DND-41 (cell line): Measurements from ENCODE around the gene STARD9.

Source experiments
- CTCF ChIP-seq: IDR thresholded peaks from 2 replicates; pipeline ENCODE4 v1.5.1; 2012; ENCODE audit warnings: borderline replicate concordance, low read length, moderate library complexity, mild to moderate bottlenecking; ENCODE audit not compliant: poor library complexity, severe bottlenecking; ENCODE audit errors: extremely low read depth
- EZH2 ChIP-seq: IDR thresholded peaks from 3 replicates; pipeline ENCODE4 v1.6.1; 2012; ENCODE audit warnings: borderline replicate concordance, low read depth, mild to moderate bottlenecking, moderate library complexity, low read length, inconsistent platforms; ENCODE audit not compliant: severe bottlenecking

DNA sequence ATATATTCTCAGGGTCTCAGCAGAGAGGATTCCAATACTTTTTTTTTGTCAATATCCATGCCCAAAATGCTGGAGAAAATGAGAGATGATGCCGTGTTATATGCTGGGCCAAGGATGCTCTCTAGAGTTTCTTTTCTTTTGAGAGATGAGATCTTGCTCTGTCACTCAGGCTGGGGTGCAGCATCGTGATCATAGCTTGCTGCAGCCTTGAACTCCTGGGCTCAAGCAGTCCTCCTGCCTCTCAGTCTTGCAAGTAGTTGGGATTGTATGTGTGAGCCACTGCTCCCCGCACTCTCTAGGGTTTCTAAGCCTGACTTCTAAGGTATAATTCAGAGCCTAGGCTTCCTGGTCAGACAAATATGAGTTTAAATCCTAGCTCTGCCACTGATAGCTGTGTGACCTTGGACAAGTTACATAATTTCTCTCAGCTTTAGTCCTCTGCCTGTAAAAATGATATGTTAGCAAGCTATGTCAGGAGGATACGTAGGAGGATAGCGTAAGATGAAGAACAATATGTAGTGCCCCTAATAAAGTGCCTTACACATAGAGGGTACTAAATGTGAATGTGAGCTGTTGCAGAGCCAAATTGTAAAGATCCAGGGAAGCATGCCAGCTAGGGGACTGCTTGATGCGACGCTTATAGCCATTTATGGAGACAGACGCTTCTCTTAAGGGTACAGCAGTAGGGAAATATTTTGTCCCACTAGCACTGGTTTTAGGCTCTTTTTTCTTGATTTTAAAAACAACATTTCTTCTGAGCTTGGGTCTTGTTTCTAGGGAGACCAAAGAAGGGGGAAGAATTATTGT is 7.4 kb downstream of the STARD9 start:
- TF ChIP-seq EZH2 (no peak), CTCF (no peak)
